ENCODE measurements around the gene MAML2. TPM values are rescaled to one million over a fixed set of nuclear protein-coding genes. Genes with fewer than 3 reads are reported as not detected.
A peak's percentile ranks its signal among the peaks of the same experiment; 100 is the strongest.

MAML2 gene
- total and polyA plus RNA-seq, 10 donors = 2.7 to 43.4 (median 27.2) TPM

DNA sequence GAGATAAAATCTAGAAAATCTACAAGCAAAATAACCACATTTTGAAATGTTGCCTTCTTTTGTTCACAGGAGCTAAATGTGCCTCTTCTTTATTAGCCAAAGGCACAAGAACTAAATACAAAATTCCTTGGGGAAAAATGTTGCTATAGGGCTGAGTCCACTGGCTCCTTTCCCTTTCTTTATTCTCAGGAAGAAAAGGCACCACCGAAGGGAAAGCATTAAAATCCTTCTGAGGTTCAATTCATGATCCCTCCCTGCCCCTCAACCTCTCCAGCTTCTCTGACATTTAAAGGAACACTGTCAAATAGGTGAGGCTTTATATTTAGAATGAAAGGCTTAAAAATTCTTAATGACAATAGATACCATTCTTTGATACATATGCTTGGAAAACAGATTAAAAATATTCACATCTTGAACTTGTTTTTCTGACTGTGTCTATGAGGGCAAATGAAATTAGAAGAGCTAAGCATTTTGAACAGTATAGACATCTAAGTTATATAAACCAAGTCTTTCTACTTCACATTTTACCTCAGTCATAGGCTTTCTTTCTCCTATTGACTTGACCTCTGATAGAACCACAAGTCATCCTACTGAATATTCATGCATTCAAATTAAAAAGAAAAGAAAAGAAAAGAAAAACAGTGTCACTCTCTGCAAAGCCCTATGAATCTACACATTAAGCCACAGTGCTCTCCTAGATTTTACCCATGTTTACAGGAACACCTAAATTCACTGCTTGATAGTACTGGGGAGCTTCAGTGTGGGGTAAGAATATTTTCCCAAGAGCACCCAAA is 148.2 kb downstream of the MAML2 start:
- no peak for DNase-seq
- H3K4me1 ChIP-seq = peaks cover 30 to 91% (median 57%) of the 10 kb centered on the region in 6 donors
- no peak for TF ChIP-seq POLR2AphosphoS5 (IDR thresholded peaks at IDR 0.05)
- TF ChIP-seq, protein P1, sequence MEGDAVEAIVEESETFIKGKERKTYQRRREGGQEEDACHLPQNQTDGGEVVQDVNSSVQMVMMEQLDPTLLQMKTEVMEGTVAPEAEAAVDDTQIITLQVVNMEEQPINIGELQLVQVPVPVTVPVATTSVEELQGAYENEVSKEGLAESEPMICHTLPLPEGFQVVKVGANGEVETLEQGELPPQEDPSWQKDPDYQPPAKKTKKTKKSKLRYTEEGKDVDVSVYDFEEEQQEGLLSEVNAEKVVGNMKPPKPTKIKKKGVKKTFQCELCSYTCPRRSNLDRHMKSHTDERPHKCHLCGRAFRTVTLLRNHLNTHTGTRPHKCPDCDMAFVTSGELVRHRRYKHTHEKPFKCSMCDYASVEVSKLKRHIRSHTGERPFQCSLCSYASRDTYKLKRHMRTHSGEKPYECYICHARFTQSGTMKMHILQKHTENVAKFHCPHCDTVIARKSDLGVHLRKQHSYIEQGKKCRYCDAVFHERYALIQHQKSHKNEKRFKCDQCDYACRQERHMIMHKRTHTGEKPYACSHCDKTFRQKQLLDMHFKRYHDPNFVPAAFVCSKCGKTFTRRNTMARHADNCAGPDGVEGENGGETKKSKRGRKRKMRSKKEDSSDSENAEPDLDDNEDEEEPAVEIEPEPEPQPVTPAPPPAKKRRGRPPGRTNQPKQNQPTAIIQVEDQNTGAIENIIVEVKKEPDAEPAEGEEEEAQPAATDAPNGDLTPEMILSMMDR (IDR thresholded peaks at IDR 0.05 in 8 of 11, conservative IDR thresholded peaks at IDR 0.05 in 3 of 11) = no peak
- no peak for TF ChIP-seq POLR2A (IDR thresholded peaks at IDR 0.05)
- H3K27ac ChIP-seq = peak overlapping the region in 5 of 8 donors; percentile 41 to 68 (median 50)
- H3K9me3 ChIP-seq = no peaks in the 10 kb centered on the region
- WGBS, 5 donors = 30 to 51% (median 45%) methylated on average over 1 of the region's 1 CpG
- no peaks in the 10 kb centered on the region for H3K36me3 ChIP-seq
- H3K27me3 ChIP-seq (replicated peaks in 1 of 7) = no peaks in the 10 kb centered on the region
- no peak overlapping the region for H3K4me3 ChIP-seq
- intact Hi-C loops (cut with DNase I; ENCODE audit: low total_unique reads) = no loop called here

DNA sequence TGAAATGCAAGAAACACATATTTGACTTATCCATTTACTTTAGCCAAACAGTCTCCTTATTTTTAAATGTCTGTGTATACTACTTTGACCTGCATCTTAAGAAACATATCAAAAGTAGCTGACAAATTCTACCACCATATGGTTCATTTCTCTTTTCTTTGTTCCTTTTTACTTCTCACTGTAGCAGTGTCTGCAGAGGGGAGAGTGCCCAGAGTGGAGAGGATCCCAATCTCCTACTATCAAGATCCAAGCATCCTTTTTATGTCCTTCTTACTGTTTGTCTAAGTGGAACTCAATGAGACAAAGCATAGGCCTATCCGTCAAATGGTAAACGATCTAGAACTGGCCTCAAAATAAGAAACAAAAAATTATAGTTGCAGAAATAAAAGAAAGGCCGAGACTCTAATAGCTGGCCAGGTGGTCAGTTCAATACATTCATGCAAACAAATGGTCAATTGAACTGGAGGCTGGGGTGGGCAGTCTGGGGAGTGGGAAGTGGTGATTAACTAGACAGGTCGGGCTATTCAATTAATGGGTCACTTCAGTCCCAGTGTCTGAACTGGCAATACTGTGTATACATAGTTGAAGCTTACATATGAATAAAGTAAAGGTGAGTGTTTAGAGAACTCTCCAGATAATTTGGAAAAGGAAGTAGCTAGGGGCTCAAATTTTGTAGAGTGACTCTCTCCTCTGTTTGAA is 149.1 kb downstream of the MAML2 start:
- DNase-seq = no peak
- WGBS, 5 donors = 82 to 87% (median 85%) methylated on average over 4 of the region's 4 CpGs
- H3K27ac ChIP-seq = peak overlapping the region in 5 of 8 donors; percentile 41 to 68 (median 50)
- H3K4me3 ChIP-seq = no peak overlapping the region
- intact Hi-C loops (cut with DNase I; ENCODE audit: low total_unique reads) = no loop called here
- no peaks in the 10 kb centered on the region for H3K36me3 ChIP-seq
- peaks cover 34 to 91% (median 57%) of the 10 kb centered on the region in 6 donors for H3K4me1 ChIP-seq
- no peak for TF ChIP-seq POLR2A (IDR thresholded peaks at IDR 0.05)
- TF ChIP-seq POLR2AphosphoS5 (IDR thresholded peaks at IDR 0.05) = no peak
- TF ChIP-seq, protein P1 (IDR thresholded peaks at IDR 0.05 in 8 of 11, conservative IDR thresholded peaks at IDR 0.05 in 3 of 11) = no peak
- H3K9me3 ChIP-seq = no peaks in the 10 kb centered on the region
- H3K27me3 ChIP-seq (replicated peaks in 1 of 7) = no peaks in the 10 kb centered on the region

DNA sequence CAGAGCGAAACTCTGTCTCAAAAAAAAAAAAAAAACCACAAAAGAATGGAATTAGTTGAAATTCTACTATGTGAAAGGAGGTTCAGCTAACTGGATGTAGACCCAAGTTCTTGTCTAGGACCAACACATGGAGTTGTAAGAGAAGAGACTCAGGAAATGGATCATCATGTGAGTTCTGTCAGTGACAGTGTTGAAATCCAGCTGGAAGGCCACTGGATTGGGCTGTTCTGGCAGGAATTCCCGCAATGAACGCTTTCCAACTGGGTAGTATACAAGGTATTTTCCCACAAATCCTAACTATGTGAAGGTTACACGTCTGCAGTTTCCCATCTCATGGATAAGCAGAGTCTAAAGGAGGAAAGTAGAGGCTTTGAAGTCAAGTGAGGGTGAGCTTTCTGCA is 151.2 kb downstream of the MAML2 start:
- WGBS, 5 donors = 83 to 93% (median 88%) methylated on average over 4 of the region's 4 CpGs
- intact Hi-C loops (cut with DNase I; ENCODE audit: low total_unique reads) = no loop called here
- no peaks in the 10 kb centered on the region for H3K27me3 ChIP-seq (replicated peaks in 1 of 7)
- no peak for DNase-seq
- no peak overlapping the region for H3K27ac ChIP-seq
- no peaks in the 10 kb centered on the region for H3K36me3 ChIP-seq
- H3K9me3 ChIP-seq = no peaks in the 10 kb centered on the region
- TF ChIP-seq POLR2AphosphoS5 (IDR thresholded peaks at IDR 0.05) = no peak
- TF ChIP-seq, protein P1 (IDR thresholded peaks at IDR 0.05 in 8 of 11, conservative IDR thresholded peaks at IDR 0.05 in 3 of 11) = no peak
- TF ChIP-seq POLR2A (IDR thresholded peaks at IDR 0.05) = no peak
- no peak overlapping the region for H3K4me3 ChIP-seq
- H3K4me1 ChIP-seq = peaks cover 24 to 91% (median 54%) of the 10 kb centered on the region in 6 donors

DNA sequence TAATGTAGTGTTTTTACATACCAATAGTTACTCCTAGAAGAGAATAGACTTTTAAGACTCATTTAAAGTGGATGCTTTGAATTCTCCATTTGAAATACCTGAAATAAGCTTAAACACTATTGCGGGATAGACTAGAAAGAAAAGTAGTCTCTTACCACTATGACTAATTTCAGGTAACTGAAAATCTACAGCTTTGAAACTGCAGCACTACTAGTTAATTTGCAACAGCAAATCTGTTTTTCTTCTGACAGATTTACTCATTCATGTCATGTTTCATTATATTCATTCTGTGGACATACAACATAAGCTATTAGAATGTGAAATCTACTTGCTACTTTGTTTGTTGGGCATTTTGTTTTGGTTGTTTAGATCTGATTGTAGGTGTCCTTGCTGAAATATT is 153.6 kb downstream of the MAML2 start:
- 67 to 81% (median 79%) methylated on average over 1 of the region's 1 CpG for WGBS, 5 donors
- no peak for DNase-seq
- H3K4me1 ChIP-seq = peaks cover 28 to 91% (median 60%) of the 10 kb centered on the region in 6 donors
- H3K27ac ChIP-seq = peak overlapping the region in 4 of 8 donors; percentile 33 to 53 (median 48)
- H3K27me3 ChIP-seq (replicated peaks in 1 of 7) = no peaks in the 10 kb centered on the region
- H3K9me3 ChIP-seq = no peaks in the 10 kb centered on the region
- no peak overlapping the region for H3K4me3 ChIP-seq
- intact Hi-C loops (cut with DNase I; ENCODE audit: low total_unique reads) = no loop called here
- no peaks in the 10 kb centered on the region for H3K36me3 ChIP-seq
- TF ChIP-seq POLR2A (IDR thresholded peaks at IDR 0.05) (no peak), POLR2AphosphoS5 (IDR thresholded peaks at IDR 0.05) (no peak)
- TF ChIP-seq, protein P1 (IDR thresholded peaks at IDR 0.05 in 8 of 11, conservative IDR thresholded peaks at IDR 0.05 in 3 of 11) = no peak

Measured in spleen (tissue), 11 donors.